RCC 7860 (cell line): ENCODE results near the gene SPATA16.
A peak's percentile ranks its signal among the peaks of the same experiment; 100 is the strongest.

Experiments
- DNase-seq: peaks from one replicate; pipeline ENCODE4 v3.0.0-alpha.2; 2015; ENCODE audit warnings: low spot score
- FAIRE-seq: peaks from 2 replicates; lab custom pipeline; 2012; peaks lifted over from hg19 to GRCh38; lab: Jason Lieb, UNC

The SPATA16 gene

DNA sequence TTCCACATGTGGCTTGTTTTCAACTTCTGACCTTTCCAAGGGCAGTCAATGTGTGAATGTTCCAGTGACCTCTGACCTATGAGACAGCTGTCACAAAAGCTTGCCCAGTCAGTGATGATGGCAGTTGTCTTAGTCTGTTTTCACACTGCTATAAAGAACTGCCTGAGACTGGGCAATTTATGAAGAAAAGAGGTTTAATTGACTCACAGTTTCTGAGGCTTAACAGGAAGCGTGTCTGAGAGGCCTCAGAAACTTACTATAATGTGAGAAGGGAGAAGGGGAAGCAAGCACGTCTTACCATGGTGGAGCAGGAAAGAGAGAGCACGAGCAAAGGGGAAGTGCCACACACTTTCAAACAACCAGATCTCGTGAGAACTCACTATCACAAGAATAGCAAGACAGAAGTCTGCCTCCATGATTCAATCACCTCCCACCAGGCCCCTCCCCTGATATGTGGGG lies 294.9 kb downstream of the SPATA16 start:
- FAIRE-seq, result no peak
- DNase-seq, result peak; percentile 70

DNA sequence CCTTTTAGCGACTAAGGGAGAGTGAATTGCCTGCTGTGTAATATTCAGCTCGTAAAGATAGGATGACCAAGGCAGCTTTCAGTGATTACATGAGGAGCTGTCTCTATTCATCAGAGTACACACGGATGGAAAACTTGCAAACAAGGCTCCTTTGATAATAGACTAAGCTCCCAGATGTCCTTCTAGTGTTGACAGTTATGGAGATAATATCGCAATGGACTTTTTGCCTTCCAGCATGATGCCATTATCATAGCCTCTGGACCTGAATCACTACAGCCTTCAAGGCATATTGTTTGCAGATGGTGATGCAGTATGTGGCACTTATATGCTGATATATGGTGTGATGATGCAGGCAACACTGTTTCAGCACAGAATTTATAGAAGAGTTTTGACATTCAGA lies 296.6 kb downstream of the SPATA16 start:
- DNase-seq, result no peak
- FAIRE-seq, result no peak

GRCh38 chr3:172840913-172841312 lies 300.1 kb downstream of the SPATA16 start:
- DNase-seq, result no peak
- FAIRE-seq, result no peak

DNA sequence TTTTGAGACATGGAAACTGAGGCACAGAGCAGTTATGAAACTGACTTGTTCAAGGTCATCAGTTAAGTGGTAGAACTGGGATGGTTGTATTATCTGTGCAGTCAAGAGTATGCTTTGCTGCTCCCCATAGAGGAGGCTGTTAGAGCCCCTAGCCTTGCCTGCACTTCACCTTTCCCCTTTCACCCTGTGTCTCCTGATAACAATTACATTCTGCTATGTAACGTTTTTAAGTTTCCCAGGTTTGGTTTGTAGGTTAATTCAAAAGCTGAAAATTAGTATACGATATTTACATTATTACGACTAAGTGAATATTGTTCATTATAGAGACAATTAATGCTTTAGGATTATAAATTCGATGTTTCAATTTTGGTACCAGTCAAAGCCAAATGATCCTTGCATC lies 300.6 kb downstream of the SPATA16 start:
- DNase-seq (no peak), FAIRE-seq (no peak)

DNA sequence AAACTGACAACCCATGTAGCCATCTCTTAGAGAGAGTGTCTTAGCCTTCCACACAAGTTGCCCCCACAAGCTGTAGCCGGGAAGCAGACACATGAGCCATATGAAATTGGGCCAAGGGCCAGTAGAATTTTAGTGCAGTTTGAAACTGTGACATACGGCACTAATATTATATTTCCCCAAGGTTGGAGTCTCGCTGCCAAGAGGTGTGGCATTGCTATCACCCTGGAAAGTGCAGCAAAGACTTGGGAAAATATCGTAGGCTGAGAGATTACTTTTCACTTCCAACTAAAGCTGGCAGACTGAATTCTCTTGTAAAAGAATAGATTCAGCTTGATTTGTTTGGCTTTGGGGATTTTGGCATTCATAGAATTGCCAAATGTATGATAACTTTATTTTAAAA lies 301.4 kb downstream of the SPATA16 start:
- no peak for DNase-seq
- no peak for FAIRE-seq
